LHCN-M2 (cell line): Measurements from ENCODE around the gene NEURL3. TPM values are rescaled to one million over a fixed set of nuclear protein-coding genes. Genes with fewer than 3 reads are reported as not detected.
"Not testable (repeated sequence)": the region's sequence is repeated elsewhere in the genome, so short reads cannot be mapped to it uniquely, and the experiment has no call there.

Experiments used
- DNase-seq: peaks from one replicate; pipeline ENCODE4 v3.0.0-alpha.2; 2012; ENCODE audit warnings: low read depth
- total RNA-seq: library from RNA; depleted of rRNA; stranded (reverse); fragments of >200 nt; gene quantifications from 2 replicates; pipeline ENCODE4 v1.2.3, GENCODE V29; 2014

The NEURL3 gene
- total RNA-seq, 1 experiment from 2014 or later: not detected

DNA sequence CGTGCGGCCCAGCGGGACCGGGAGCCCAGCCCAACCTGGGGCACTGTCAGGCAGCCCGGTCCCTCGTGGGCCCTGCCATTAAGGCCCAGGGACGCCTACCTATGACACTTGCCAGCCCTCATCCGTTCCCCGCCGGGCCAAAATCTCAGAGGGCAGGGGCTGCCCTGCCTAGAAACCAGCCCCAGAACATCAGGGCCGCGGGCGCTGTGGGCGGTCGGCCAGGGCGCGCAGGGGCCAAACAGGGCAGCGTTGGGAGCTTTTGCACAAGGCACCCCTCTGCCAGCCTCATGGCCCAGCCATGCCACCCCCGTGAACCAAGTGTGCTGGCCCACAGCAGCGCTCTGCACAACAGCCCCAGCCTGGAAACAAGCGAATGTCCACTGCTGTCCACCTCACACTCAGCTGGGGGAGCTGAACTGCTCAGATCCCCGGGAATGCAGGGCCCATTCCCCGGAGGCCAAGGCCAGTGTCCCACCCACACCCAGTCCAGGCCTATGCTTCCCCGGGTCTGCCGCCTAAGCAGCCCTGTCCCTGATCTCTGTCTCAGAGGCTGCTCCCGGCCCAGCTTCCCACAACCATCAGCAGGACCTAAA, 3.5 kb upstream of the NEURL3 start:
- DNase-seq: no peak

DNA sequence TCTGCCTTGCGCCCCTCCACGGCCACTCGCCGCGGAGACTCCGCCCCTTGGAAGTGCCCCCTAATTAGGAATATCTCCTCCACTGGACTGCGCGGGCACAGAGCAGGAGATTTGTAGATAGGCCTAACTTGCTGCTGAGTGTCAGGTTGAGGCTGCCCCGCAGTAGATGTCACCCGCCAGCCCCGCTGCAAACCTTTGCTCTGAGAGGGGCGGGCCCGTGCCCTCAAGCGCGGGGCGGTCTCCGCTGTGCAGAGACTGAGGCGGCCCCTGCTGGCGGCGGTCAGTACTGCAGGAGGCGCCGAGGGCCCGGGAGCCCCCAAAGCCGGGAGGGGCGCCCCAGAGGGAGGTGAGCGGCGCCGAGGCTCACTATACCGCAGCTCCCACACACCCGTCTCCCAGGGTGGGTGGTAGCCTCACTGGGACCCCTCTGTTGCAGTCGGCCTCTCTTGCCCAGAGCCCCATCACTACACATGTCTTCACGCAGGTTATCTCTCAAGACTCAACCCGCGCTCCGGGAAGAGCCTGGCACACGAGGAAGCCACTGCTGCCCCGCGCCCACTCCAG, 2.9 kb upstream of the NEURL3 start:
- peak; percentile 41 for DNase-seq

GRCh38 chr2:96506907-96507240, 1.7 kb upstream of the NEURL3 start:
- no peak for DNase-seq

- DNase-seq: no peak
Measured at GRCh38 chr2:96506016-96506906, 1.1 kb upstream of the NEURL3 start.

DNA sequence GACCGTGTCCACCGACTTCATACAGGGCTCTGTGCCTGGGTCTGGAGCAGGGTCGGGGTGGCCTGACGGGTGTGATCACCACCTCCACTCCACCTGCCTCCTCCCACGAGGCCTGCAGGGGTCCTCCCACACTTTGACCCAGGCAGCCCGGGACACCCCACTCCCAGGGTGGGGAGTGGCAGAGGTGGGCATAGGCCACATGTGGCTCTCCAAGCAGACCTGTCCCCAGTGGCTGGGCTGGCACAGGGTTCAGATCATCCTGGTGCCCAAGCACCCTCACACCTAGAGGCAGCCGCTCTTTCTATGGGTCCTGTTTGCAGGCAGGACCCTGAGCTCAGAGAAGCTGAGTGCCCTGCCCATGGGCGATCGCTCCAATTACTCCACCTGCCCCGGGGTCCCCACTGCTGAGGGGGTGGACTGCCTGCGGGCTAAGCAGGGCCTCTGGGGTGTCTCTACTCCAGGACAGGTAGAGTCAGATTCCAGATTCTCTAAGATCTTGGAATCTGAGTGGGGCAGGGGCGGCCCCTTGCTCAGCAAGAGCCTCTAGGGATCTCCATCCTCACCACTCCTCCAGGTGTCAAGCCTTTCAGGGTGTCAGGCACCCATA, 1.4 kb downstream of the NEURL3 start:
- DNase-seq: no peak

DNA sequence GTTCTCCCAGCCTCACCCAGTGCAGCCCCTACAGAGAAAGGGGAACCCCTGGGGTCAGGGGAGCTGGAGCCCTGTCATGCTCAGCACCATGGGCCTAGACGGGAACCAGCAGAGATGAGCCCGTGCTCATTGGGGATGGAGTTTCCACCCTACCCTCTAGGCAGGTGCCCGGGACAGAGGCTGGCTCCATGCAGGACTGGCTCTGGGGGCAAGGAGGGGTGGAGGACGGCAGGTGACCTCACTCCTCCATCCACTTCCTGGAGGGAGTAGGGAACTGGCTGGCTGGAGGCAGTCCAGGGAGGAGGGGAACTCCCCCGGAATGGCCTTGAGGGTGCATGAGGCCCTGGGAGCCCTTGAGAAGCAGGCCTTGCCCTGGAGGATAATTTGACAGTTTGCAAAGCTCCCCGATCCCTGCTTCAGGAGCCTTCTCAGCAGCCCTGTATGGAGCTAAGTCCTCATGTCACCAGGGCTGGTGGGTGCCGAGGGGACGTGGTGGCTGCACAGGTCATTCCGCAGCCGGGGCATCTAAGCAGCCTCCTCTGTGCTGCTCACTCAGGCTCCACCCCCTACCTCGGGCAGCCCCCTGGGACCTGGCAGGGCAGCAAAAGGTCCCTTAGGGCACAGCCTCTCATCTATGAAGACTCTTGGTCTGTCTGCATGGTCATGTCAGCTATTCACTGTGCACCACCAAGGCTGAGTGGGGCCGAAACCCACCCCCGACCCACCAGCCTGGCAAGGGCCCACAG, 2.1 kb downstream of the NEURL3 start:
- DNase-seq: no peak

- DNase-seq: no peak
Measured at GRCh38 chr2:96501886-96502810, 3.0 kb downstream of the NEURL3 start.

- DNase-seq: no peak
Measured at GRCh38 chr2:96501471-96501874, 3.7 kb downstream of the NEURL3 start.

- no peak for DNase-seq
Measured at GRCh38 chr2:96500385-96501066, 4.6 kb downstream of the NEURL3 start.

DNA sequence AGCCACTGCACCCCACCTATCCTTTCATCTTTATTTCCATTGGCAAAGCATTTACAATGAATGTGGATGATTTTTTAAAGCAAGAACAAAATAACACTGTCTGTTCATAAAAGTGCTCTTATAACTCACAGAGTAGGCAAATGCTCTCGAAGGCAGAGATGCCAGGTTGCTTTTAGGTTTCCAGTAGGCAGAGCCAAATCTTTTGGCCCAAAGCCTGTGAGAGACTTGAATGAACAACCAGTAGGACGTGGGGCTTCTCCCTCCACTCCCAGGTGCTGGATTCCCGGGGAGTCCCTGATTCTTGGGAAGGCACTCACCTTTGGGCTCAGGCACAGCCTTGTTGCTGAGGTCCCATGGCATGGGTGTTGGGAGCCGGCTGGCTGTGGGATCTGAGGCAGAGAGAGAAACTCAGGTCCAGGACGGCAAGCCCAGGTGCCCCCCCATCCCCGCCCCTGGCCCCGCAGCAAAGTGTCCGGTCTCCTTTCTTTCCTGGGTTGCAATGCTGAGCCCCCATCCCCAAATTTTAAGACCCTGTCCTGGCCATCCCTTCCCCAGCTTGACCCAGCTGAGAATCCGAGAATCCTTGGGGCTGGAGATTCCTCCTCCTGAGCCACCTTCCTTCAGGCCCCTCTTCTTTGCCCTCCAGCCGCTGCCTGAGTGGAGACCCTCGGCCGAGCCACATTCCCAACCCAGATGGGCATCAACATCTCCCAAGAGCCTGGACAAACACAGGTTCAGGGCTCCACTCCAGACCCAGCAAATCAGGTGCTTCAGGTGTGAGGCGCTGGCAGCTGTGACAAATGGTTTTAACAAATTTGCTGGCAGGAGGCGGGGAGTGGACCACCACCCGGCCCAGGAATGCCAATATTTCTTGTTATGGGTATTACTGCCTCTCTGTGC, 5.8 kb downstream of the NEURL3 start:
- no peak for DNase-seq

DNA sequence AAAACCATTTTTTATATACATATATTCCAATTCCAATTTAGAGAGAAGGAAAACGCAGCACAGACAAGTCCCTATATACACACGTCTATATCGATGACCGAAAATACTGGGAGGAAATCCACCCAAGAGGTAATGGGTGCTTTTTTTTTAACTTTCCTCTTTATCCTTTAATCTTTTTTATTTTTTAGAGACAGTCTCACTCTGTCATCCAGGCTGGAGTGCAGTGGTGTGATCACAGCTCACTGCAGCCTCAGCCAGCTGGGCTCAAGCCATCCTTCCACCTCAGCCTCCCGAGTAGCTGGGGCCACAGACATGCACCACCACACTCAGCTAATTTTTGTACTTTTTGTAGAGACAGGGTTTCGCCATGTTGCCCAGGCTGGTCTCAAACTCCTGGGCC, 6.5 kb downstream of the NEURL3 start:
- DNase-seq: not testable (repeated sequence)

- DNase-seq: no peak
Measured at GRCh38 chr2:96498021-96498431, 7.1 kb downstream of the NEURL3 start.

DNA sequence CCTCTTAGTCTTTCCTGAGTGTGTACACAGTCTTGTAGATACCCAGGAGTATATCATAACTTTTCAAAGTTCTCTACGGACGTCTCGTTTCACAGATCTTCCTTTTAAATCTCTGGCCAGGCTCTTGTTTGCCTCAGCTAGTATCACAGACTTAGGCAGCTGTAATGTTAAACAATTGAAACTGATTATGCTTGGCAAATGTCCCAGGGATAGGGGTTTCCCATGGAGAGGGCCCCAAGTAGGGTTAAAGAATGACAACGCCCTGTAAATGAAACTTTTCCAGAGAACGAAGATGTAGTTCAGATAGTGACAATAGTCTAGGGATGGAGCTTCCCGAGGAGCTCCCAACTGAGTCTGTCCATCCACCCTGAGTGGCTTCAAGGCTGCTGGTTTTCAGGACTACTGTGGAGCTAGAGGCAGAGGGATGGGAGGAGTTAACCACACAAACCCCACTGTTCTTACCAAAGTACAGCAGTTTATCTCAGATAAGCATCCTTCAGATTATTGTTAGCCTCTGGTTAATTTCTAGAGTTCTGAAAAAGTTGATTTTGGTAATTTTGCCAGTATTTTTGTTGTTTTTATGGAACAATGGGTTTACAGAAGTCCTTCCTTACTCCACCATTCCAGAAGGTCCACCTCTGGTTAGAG, 9.1 kb downstream of the NEURL3 start:
- DNase-seq: no peak

DNA sequence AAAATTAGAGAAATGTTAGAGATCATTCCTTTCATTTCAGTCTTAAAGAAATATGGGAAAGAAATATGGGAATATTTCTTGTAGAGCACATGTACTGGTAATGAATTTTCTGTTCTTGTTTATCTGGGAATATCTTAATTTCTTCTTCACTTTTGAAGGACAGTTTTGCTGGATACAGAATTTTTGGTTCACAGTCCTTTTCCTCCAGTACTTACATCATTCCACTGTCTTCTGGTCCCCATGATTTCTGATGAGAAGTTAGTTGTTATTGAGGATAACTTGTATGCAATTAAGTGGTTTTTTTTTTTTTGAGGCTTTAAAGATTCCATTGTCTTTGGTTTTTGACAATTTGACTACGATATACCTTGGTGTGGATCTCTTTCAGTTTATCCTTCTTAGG, 11.0 kb downstream of the NEURL3 start:
- DNase-seq: no peak

DNA sequence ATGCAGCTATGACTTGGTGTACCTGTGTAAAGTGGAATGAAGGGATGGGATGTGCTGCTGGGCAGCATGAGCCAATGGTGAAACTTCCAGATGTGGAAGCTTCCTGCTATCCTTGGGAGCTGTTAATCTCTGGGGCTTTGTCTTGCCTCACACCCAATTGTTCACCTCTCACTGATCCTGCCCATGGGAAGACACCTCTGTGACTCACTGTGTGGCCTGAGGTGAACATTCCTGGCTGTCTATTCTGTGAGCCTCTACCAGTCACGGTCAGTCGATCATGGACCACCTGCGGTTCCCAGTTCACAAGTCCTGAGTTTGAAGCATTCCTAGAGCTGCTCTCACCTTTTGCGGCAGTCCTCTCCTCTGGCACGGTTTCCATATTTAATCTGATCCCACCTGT, 12.1 kb downstream of the NEURL3 start:
- no peak for DNase-seq

DNA sequence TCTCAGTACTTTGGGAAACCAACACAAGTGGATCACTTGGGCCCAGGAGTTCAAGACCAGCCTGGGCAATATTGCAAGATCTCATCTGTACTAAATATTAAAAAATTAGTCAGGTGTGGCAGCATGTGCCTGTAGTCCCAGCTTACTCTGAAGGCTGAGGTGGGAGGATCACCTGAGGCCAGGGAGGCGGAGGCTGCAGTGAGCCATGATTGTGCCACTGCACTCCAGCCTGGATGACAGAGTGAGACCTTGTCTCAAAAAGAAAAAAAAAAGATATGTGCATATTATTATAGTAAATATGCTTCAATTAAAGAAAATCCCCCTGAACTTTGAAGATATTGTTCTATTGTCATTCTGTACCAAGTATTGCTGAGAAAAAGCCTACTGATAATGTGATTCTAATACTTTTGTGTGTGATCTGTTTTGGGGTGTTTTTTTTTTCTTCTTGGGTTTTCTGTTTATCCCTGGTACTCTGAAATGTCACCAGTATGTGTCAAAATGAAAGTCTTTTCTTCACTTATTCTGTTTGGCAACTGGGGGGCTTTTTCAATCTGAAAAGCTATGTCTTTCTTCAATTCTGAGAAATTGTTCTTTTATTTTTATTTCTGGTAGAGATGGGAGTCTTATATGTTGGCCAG, 13.2 kb downstream of the NEURL3 start:
- DNase-seq: no peak

- no peak for DNase-seq
Measured at GRCh38 chr2:96489663-96490062, 15.5 kb downstream of the NEURL3 start.

DNA sequence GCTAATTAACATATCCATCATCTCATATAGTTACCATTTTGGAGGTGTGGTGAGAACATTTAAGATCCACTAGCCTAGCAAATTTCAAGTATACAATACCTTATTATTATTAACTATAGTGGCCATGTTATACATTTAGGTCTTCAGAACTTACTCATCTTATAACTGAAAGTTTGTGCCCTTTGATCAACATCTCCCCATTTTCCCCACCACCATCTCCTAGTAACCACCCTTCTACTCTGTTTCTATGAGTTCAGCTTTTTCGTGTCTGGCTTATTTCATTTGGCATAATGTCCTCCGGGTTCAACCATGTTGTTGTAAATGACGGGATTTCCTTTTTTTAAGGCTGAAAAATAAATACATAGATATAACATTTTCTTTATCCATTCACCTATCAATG, 15.9 kb downstream of the NEURL3 start:
- no peak for DNase-seq
